ENCODE results near the gene CNTF.

The CNTF gene

GRCh38 chr11:58654079-58654907 is 31.8 kb downstream of the CNTF start:
- peak; percentile 76 for DNase-seq (ENCODE audit: low spot score)
- H3K4me3 ChIP-seq = no peak overlapping the region
- TF ChIP-seq, protein P1, sequence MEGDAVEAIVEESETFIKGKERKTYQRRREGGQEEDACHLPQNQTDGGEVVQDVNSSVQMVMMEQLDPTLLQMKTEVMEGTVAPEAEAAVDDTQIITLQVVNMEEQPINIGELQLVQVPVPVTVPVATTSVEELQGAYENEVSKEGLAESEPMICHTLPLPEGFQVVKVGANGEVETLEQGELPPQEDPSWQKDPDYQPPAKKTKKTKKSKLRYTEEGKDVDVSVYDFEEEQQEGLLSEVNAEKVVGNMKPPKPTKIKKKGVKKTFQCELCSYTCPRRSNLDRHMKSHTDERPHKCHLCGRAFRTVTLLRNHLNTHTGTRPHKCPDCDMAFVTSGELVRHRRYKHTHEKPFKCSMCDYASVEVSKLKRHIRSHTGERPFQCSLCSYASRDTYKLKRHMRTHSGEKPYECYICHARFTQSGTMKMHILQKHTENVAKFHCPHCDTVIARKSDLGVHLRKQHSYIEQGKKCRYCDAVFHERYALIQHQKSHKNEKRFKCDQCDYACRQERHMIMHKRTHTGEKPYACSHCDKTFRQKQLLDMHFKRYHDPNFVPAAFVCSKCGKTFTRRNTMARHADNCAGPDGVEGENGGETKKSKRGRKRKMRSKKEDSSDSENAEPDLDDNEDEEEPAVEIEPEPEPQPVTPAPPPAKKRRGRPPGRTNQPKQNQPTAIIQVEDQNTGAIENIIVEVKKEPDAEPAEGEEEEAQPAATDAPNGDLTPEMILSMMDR (IDR thresholded peaks at IDR 0.05) = peak; percentile 76
- no peak overlapping the region for H3K27ac ChIP-seq

GRCh38 chr11:58654908-58655296 is 32.4 kb downstream of the CNTF start:
- Histone ChIP-seq H3K4me3 (no peak overlapping the region), H3K27ac (no peak overlapping the region)
- TF ChIP-seq, protein P1 (IDR thresholded peaks at IDR 0.05) = no peak
- no peak for DNase-seq (ENCODE audit: low spot score)

- no peak overlapping the region for H3K27ac ChIP-seq
- no peak overlapping the region for H3K4me3 ChIP-seq
- TF ChIP-seq, protein P1 (IDR thresholded peaks at IDR 0.05) = no peak
- DNase-seq (ENCODE audit: low spot score) = no peak
These were observed 33.9 kb downstream of the CNTF start for GRCh38 chr11:58656348-58656747.

GRCh38 chr11:58658623-58659022 is 36.2 kb downstream of the CNTF start:
- H3K4me3 ChIP-seq = no peak overlapping the region
- TF ChIP-seq, protein P1 (IDR thresholded peaks at IDR 0.05) = no peak
- H3K27ac ChIP-seq = no peak overlapping the region
- DNase-seq (ENCODE audit: low spot score) = no peak

GRCh38 chr11:58659404-58659803 is 36.9 kb downstream of the CNTF start:
- TF ChIP-seq, protein P1 (IDR thresholded peaks at IDR 0.05) = no peak
- no peak for DNase-seq (ENCODE audit: low spot score)
- Histone ChIP-seq H3K4me3 (no peak overlapping the region), H3K27ac (no peak overlapping the region)

DNA sequence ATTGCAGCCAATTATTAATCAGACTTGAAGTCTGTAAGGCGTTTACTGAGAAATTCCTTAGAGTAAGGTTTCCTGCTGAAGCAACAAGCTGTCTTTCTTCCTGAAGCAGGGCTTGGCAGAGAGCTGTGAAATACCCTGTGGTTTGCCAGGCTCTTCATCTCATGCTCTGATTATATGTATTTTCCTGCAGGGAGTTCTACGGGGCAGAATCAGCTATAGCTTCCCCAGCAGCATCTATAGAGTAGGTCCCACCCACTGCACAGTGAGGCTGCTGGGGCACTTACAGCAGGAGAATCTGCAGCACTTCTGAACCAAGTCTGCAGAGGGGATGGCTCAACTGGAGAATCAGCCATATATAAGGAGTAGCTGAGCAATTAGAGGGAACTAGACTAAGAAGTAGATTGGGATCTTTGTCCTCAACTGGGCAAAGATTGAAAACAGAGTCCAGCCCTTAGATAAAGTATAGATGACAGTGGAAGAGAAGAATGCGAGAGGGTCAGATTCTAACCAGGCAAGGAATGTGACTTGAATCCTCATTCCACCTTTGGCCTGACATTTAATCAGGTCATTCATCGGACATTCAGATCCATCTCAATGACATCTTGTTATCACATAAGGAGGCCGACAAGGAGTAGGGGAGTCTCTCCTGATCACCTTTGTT is 37.6 kb downstream of the CNTF start:
- TF ChIP-seq, protein P1 (IDR thresholded peaks at IDR 0.05) = no peak
- no peak overlapping the region for H3K27ac ChIP-seq
- no peak for DNase-seq (ENCODE audit: low spot score)
- H3K4me3 ChIP-seq = no peak overlapping the region
